Muscle of leg (tissue), 11 donors: ENCODE data around the gene EID3. TPM values are rescaled to one million over a fixed set of nuclear protein-coding genes. Genes with fewer than 3 reads are reported as not detected.

Experiments used
- DNase-seq: peaks from one replicate; pipeline ENCODE4 v3.0.0; 2013
- H3K27ac ChIP-seq: one replicate; pipeline ENCODE4 v1.5.1; 2013; ENCODE audit warnings: mild to moderate bottlenecking, low read length, control low read depth
- H3K27me3 ChIP-seq: one replicate; pipeline ENCODE4 v1.6.1; 2013; ENCODE audit warnings: low read length; ENCODE audit not compliant: control insufficient read depth, insufficient read depth
- H3K36me3 ChIP-seq: one replicate; pipeline ENCODE4 v1.6.1; 2013; ENCODE audit warnings: low read length; ENCODE audit not compliant: control insufficient read depth, insufficient read depth
- H3K4me1 ChIP-seq: one replicate; pipeline ENCODE4 v1.6.1; 2013; ENCODE audit warnings: low read length; ENCODE audit not compliant: control insufficient read depth, insufficient read depth
- H3K4me3 ChIP-seq: one replicate; pipeline ENCODE4 v1.5.1; 2013; ENCODE audit warnings: low read length, control low read depth
- H3K9me3 ChIP-seq: replicated peaks from 2 replicates; pipeline ENCODE4 v1.6.1; 2013; ENCODE audit warnings: low read depth, low read length; ENCODE audit not compliant: control insufficient read depth
- WGBS: methylation state at CpG from one replicate; pipeline ENCODE4 v1.1.5; 2013; ENCODE audit warnings: missing lambda C conversion rate; ENCODE audit not compliant: insufficient coverage; 5-methylcytosine and 5-hydroxymethylcytosine counted together
- polyA plus RNA-seq, 8 donors: library from polyadenylated mRNA; unstranded; fragments of 120-200 nt; gene quantifications; one replicate each; pipeline versions ENCODE4 v1.2.1 to v1.2.3, GENCODE V29; 2013; ENCODE audit warnings: inconsistent platforms in 1 of 8, low replicate concordance in 1 of 8; ENCODE audit not compliant: insufficient read length in 8 of 8, insufficient read depth in 1 of 8
- total RNA-seq: library from RNA; stranded (reverse); fragments of 120-200 nt; gene quantifications from one replicate; pipeline ENCODE4 v1.2.4, GENCODE V29; 2013

Gene EID3
- total and polyA plus RNA-seq, 9 donors, result 1.5 to 4.2 (median 2.6) TPM

- Histone ChIP-seq H3K9me3 (no peaks in the 10 kb centered on the region), H3K27ac (no peak overlapping the region), H3K4me3 (no peak overlapping the region), H3K4me1 (no peaks in the 10 kb centered on the region), H3K36me3 (peaks cover 22% of the 10 kb centered on the region), H3K27me3 (no peaks in the 10 kb centered on the region)
- WGBS, result no CpG with 5 or more reads among the region's 1 CpG
- DNase-seq, result no peak
Measured at GRCh38 chr12:104312202-104312601, 8.7 kb downstream of the EID3 start.

- H3K27me3 ChIP-seq, result no peaks in the 10 kb centered on the region
- DNase-seq, result no peak
- peaks cover 23% of the 10 kb centered on the region for H3K36me3 ChIP-seq
- no peaks in the 10 kb centered on the region for H3K4me1 ChIP-seq
- H3K4me3 ChIP-seq, result no peak overlapping the region
- WGBS, result no CpG with 5 or more reads among the region's 1 CpG
- no peaks in the 10 kb centered on the region for H3K9me3 ChIP-seq
- no peak overlapping the region for H3K27ac ChIP-seq
Measured at GRCh38 chr12:104312654-104313053, 9.1 kb downstream of the EID3 start.

- WGBS, result 100% methylated on average over 2 of the region's 4 CpGs
- Histone ChIP-seq H3K27ac (no peak overlapping the region), H3K27me3 (no peaks in the 10 kb centered on the region), H3K36me3 (peaks cover 28% of the 10 kb centered on the region), H3K4me1 (no peaks in the 10 kb centered on the region), H3K9me3 (no peaks in the 10 kb centered on the region), H3K4me3 (no peak overlapping the region)
- DNase-seq, result no peak
Measured at GRCh38 chr12:104313568-104314241, 10.2 kb downstream of the EID3 start.

- no CpG with 5 or more reads among the region's 1 CpG for WGBS
- H3K27ac ChIP-seq, result no peak overlapping the region
- no peaks in the 10 kb centered on the region for H3K9me3 ChIP-seq
Measured at GRCh38 chr12:104314242-104314614, 10.7 kb downstream of the EID3 start.

GRCh38 chr12:104315326-104316224 is 12.0 kb downstream of the EID3 start:
- WGBS, result 73% methylated on average over 2 of the region's 10 CpGs
- no peaks in the 10 kb centered on the region for H3K9me3 ChIP-seq
- no peaks in the 10 kb centered on the region for H3K4me1 ChIP-seq
- no peaks in the 10 kb centered on the region for H3K27me3 ChIP-seq
- no peak overlapping the region for H3K4me3 ChIP-seq
- DNase-seq, result no peak
- H3K27ac ChIP-seq, result no peak overlapping the region
- H3K36me3 ChIP-seq, result peaks cover 38% of the 10 kb centered on the region

More at GRCh38 chr12:104314242-104314614, 10.7 kb downstream of the EID3 start:
- Histone ChIP-seq H3K4me3 (no peak overlapping the region), H3K36me3 (peaks cover 32% of the 10 kb centered on the region), H3K27me3 (no peaks in the 10 kb centered on the region), H3K4me1 (no peaks in the 10 kb centered on the region)
- no peak for DNase-seq

GRCh38 chr12:104316936-104317335 is 13.4 kb downstream of the EID3 start:
- H3K27me3 ChIP-seq, result no peaks in the 10 kb centered on the region
- H3K27ac ChIP-seq, result no peak overlapping the region
- DNase-seq, result no peak
- H3K9me3 ChIP-seq, result no peaks in the 10 kb centered on the region
- no peak overlapping the region for H3K4me3 ChIP-seq
- no peaks in the 10 kb centered on the region for H3K4me1 ChIP-seq
- H3K36me3 ChIP-seq, result peaks cover 41% of the 10 kb centered on the region

- Histone ChIP-seq H3K9me3 (no peaks in the 10 kb centered on the region), H3K4me3 (no peak overlapping the region), H3K4me1 (no peaks in the 10 kb centered on the region), H3K27ac (no peak overlapping the region), H3K36me3 (peaks cover 40% of the 10 kb centered on the region), H3K27me3 (no peaks in the 10 kb centered on the region)
- WGBS, result 93% methylated on average over 3 of the region's 7 CpGs
- DNase-seq, result no peak
Measured at GRCh38 chr12:104317538-104318210, 14.1 kb downstream of the EID3 start.

GRCh38 chr12:104319028-104319427 is 15.5 kb downstream of the EID3 start:
- H3K27ac ChIP-seq, result no peak overlapping the region
- no CpG with 5 or more reads among the region's 1 CpG for WGBS
- H3K27me3 ChIP-seq, result no peaks in the 10 kb centered on the region
- H3K36me3 ChIP-seq, result peaks cover 39% of the 10 kb centered on the region
- H3K9me3 ChIP-seq, result no peaks in the 10 kb centered on the region
- DNase-seq, result no peak
- no peak overlapping the region for H3K4me3 ChIP-seq
- H3K4me1 ChIP-seq, result no peaks in the 10 kb centered on the region

- H3K9me3 ChIP-seq, result no peaks in the 10 kb centered on the region
- no peak overlapping the region for H3K27ac ChIP-seq
- H3K4me3 ChIP-seq, result no peak overlapping the region
- no peaks in the 10 kb centered on the region for H3K4me1 ChIP-seq
- WGBS, result no CpG with 5 or more reads among the region's 1 CpG
- H3K27me3 ChIP-seq, result no peaks in the 10 kb centered on the region
- peaks cover 38% of the 10 kb centered on the region for H3K36me3 ChIP-seq
- DNase-seq, result no peak
Measured at GRCh38 chr12:104319918-104320626, 16.5 kb downstream of the EID3 start.

- Histone ChIP-seq H3K4me1 (no peaks in the 10 kb centered on the region), H3K4me3 (no peak overlapping the region), H3K27me3 (no peaks in the 10 kb centered on the region), H3K9me3 (no peaks in the 10 kb centered on the region), H3K36me3 (peaks cover 39% of the 10 kb centered on the region), H3K27ac (no peak overlapping the region)
- no peak for DNase-seq
Measured at GRCh38 chr12:104320627-104321024, 17.1 kb downstream of the EID3 start.
